Fibroblast of skin of left quadriceps (primary cell): ENCODE measurements around the gene FBXO42.
"Not testable (repeated sequence)": the region's sequence is repeated elsewhere in the genome, so short reads cannot be mapped to it uniquely, and the experiment has no call there.

Experiments used
- DNase-seq, 2 experiments: peaks; one replicate each; pipeline ENCODE4 v3.0.0-alpha.2; 2013; ENCODE audit warnings: low read depth in 2 of 2

Gene FBXO42

GRCh38 chr1:16221499-16221898 is 130.8 kb downstream of the FBXO42 start:
- no peak for DNase-seq

DNA sequence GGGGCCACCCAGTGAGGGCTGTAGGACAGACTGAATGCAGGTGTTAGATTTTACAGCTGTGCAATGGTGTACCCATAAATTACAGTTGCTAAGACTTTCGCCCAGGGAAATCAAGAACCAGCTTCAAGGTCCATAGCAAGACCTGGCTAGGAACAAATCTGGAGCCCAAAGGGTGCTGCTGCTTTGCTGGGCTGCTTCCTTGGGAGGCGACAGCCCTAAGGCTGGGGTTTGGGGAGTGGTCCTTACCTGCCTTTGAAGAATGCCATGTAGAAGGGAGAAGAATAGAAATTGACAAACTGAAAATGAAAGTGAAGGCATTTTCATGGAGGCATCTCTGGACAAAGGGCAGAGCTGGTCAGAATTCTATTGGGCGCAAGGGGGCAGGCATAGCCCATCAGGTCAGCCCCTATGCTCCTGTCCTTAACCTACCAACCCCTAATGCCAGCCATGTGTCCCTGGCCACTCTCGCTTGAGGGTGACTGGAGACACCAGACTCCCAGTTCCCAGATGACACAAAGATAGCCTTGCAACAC is 132.2 kb downstream of the FBXO42 start:
- DNase-seq, result no peak

DNA sequence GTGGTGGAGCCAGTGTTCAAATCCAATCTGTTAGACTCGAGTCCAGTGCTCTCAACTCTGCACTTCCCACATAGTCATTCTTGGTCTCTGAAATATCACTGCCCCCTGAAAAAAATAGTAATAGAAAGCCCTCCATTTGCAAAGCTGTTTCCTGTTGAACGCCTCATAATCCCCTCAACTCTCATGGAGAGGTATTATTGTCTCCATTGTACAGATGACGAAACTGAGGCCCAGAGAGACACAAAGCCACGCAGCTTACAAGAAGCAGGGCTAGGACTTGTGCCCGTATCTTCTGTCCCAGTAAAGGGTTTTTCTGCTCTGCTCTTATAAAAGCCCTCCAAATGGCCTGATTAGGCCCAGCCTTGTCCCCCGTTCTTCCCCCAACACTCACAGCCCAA is 133.6 kb downstream of the FBXO42 start:
- no peak for DNase-seq

DNA sequence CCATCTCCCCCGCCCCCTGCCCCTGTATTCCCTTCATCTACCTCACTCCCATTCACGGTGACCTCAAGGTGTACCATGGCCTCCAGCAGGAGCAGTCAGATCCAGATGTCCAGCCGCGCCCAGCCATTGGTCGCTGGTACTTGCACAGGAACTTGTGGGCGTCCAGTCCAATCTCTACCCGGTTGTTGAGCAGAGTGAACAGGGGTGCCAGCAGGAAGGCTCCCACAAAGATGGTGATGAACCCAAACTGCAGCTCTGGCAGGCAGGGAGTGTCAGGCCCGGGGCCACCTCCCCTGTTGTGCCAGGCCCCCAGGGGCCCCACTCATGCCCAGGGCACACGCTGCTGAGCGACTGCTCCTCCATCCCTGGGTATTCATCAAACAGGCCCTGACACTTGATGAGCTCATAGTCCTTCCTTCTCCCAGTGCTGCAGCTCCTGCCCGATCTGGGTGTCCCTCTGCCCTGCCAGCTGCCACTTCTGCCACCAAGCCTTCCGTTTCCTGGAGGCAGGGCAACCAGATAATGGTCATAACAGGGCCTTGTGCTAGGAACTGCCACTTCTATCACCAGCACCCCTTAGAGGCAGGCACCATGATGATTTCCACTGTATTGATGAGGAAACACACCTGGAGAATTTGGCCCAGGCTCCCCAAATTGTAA is 134.1 kb downstream of the FBXO42 start:
- DNase-seq, result no peak

DNA sequence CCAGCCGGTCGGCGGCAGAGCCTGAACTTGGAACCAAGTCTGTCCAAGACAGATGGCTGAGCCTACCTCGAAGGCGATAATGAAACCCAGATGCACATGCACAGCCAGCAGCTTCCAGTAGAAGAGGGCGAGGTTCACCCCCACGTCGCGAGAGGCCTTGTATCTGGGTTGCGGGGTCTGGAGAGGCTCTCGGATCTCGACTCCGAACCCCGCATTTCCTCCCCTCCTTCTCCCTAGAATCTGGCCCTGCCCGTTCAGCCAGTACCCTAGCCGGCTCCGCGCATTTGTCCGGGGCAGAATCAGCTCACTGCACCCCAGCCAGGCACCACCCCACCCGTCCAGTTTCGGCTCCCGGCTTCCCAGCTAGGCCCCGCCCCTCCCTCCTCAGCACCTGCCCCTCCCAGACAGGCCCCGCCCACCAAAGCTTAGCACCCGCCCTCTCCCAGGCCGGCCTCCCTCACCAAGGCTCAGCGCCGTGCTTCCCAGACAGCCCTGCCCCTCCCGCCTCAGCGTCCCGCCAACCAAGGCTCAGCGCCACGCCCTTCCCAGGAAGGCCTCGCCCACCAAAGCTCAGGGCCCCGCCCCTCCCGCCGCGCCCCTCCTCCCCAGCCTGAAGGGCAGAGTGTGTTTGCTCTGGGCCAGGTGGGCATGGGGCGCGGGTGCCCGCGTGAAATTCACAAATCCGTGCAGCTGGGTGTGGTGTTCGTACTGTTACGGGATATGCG is 135.1 kb downstream of the FBXO42 start:
- DNase-seq, result peak; percentile 93

DNA sequence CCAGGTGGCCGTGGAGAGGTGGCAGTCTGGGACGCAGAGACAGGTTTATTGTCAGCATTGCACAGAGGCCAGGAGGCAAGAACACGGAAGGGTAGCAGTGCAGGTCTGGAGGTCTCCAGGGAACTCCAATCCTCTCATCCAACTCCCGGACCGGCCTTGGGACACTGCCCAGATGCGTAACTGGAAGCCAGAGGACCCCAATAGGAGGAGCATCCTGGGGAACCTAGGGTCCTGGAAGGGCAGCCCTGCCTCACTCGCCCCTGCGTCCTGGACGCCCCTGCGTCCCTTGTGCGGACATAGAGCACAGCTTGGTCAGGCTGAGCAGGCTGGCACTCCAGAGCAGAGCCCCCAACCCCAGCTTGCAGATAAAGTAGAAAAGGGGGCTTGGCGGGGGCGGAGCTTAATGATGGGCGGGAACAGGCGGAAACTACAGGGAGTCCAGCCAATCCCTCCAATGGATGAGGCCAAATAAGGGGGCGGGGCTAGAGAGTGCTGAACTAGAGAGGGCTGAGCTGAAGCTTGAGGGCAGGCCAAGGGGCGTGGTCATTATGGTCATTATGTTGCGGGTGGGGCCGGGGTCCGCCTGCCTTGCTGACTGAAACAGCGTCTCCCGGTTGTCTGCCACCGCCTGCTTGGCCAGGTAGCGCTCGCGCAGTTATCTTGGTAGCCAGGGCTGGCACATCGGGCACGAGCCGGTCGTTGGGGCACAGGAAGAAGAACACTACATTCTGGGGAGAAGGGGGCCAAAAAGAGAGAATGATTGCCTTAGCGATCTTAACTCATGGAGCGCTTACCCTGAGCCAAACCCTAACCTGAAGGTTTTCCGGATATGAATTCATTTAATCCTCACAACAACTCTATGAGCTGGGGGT is 136.2 kb downstream of the FBXO42 start:
- DNase-seq, result peak; percentile 52 to 55

DNA sequence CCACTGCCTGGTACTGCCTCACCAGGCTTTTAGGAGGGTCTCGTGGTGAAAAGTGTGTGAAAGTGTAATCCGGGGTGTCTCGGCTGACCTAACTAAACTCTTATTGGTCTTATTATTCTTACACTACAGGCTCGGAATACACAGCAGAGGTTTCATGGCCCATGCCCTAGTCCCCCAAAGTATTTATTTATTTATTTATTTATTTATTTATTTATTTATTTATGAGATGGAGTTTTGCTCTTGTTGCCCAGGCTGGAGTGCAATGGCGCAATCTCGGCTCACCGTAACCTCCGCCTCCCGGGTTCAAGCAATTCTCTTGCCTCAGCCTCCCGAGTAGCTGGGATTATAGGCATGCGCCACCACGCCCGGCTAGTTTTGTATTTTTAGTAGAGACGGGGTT is 137.0 kb downstream of the FBXO42 start:
- not testable (repeated sequence) for DNase-seq

- DNase-seq, result not testable (repeated sequence)
Observed at GRCh38 chr1:16213544-16213943, 138.7 kb downstream of the FBXO42 start.

- DNase-seq, result no peak
Observed at GRCh38 chr1:16213013-16213412, 139.3 kb downstream of the FBXO42 start.

GRCh38 chr1:16212251-16212961 is 139.9 kb downstream of the FBXO42 start, which contains the start of gene ARHGEF19:
ARHGEF19 (minus strand) TSS chr1:16212652; CDS start chr1:16209054, 3,598 bp downstream.
- no peak for DNase-seq

DNA sequence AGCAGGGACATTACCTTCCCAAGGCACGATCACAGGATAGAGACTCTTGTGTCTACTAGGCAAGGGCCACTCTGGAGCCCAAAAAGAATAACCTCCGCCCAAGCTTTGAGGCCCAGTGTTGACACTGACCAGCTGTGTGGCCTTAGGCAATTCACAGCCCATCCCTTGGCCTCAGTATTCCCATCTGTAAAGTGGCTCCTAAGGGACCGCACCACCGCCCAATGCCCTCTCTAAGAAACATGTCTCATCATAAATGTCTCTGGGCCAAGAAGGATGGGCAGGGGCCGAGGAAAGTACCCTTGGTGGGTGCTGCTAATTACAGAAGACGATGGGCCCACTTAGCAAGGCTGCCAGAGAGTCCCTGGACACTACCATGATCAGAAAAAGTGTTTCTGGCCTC is 140.5 kb downstream of the FBXO42 start:
- DNase-seq, result no peak

- DNase-seq, result no peak
Observed at GRCh38 chr1:16210581-16210980, 141.7 kb downstream of the FBXO42 start.

GRCh38 chr1:16209847-16210407 is 142.4 kb downstream of the FBXO42 start:
- no peak for DNase-seq

DNA sequence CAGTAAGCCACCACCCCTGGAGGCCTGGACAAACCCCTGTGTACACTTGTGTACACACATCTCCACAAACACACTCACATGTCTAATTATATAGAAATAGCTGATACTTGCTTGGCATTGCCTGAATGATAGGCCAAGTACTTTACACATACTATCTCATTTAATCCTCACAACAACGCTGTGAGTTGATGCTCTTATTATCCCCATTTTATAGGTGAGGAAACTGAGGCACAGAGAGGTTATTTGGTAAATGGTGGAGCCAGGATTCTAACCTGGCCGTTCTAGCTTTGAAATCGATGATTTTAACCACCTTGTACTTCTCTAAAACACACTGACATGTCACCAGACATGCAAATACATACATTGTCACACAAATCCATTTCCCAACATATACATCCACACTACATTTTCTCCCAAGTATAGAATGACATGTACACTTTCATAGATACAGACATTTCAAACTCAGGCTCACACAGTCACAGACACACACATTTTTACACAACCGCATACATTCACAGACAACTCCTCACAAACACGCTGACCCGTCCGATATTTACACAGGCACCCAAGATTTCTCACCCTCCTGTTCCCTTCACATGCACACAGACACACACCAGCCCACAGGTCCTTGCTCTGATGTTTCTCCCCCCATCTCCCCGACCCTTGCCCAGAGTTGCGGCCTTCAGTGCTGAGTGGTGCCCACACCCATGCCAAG is 143.0 kb downstream of the FBXO42 start:
- DNase-seq, result no peak

- no peak for DNase-seq
Observed at GRCh38 chr1:16208270-16208987, 143.9 kb downstream of the FBXO42 start.

DNA sequence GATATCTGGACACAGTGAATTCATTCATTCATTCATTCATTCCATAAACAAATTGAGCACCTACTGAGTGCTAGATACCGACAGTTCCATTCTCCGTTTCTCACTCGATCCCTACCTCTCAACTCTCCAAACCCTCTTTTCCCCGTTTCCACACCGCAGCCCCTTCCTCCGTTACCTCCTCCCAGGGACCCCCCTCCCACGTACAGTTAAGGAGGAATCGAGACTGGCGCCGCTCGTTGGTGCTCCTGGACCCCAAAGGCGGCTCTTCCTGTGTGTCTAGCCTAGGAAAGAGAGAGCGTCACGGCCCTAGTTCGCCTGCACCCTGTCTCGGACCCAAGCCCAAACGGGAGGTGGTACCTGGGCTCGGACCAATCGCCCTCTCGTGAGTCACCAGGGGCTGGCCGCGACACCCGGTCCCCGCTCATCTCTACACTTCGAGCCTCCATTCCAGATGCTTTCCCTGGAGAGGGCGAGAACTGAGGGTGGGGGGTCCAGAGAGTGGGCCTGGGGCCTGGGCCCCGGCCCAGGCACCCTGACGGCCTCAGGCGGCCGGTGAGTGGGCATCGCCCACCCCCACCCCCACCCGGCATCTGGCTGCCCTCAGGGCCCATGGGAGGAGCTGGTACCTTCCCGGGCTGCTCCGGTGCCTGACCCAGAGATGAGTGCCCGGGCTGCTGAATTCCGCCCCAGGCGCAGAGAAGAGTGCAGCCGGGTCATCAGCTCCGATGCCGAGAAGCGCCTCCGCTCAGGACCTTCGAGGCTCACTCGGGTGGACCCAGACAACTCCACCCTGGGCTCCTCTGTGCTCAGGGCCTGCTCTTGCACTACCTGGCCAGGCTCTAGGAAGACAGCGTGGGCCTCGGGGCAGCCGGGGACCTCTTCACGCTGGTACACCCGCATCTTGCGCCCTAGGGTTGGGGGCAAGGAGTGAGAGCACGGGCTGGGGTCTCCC is 144.7 kb downstream of the FBXO42 start:
- DNase-seq, result no peak

DNA sequence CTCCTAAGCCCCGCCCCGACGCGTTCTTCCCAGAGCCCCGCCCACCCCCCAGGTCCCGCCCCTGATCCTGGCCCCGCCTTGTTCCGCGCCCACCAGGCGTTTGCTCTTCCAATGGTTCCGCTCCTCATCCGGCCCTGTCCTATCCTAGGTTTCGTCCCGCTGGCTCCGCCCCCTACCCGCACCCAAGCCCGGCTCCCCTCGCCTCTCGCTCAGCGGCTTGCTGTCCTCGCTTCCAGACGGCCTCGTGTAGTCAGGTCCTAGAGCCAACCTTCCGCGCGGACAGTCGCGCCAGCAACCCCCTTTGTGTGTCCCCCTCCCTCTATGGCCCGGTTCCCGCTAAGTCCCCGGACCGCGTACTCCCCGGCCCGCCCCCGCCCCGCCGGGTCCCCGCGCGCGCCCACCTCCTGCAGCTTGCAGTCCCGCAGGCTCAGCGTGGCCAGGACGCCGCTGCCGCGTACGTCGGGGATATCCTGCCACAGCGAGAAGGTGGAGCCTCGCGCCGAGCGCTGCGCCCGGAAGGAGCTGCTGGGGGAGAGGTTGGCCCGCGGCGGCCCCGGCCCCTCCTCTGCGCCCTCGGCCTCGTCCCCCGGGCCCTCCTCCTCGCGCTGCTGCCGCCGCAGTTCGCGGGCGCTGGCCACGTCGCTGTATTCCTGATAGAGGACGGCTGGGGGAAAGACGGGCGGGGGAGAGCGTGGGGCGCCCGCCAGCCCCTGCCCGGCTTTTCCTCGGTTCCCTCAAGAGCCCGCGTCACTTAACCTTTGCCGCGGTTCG is 145.5 kb downstream of the FBXO42 start:
- DNase-seq, result peak; percentile 97
